Fibroblast of the aortic adventitia (primary cell): ENCODE measurements around the gene LDHAL6A. TPM values are rescaled to one million over a fixed set of nuclear protein-coding genes. Genes with fewer than 3 reads are reported as not detected.

ENCODE experiments used
- DNase-seq: peaks from one replicate; pipeline ENCODE4 v3.0.0-alpha.2; 2010; ENCODE audit warnings: low read depth
- H3K4me3 ChIP-seq: 2 replicates; pipeline ENCODE4 v1.5.1; 2011; ENCODE audit warnings: low read depth, mild to moderate bottlenecking, control low read depth, low read length, moderate library complexity
- total RNA-seq: library from RNA; depleted of rRNA; stranded (reverse); fragments of >200 nt; gene quantifications from 2 replicates; pipeline ENCODE4 v1.2.3, GENCODE V29; 2012; ENCODE audit warnings: low replicate concordance
- TF ChIP-seq, protein P1 (sequence below): IDR thresholded peaks from 2 replicates; pipeline ENCODE4 v1.5.1; 2011; ENCODE audit warnings: mild to moderate bottlenecking, low read length, control low read depth, inconsistent platforms; ENCODE audit not compliant: insufficient read depth

Gene LDHAL6A
- total RNA-seq, 1 donor = not detected

- DNase-seq = no peak
- no peak overlapping the region for H3K4me3 ChIP-seq
- TF ChIP-seq, protein P1, sequence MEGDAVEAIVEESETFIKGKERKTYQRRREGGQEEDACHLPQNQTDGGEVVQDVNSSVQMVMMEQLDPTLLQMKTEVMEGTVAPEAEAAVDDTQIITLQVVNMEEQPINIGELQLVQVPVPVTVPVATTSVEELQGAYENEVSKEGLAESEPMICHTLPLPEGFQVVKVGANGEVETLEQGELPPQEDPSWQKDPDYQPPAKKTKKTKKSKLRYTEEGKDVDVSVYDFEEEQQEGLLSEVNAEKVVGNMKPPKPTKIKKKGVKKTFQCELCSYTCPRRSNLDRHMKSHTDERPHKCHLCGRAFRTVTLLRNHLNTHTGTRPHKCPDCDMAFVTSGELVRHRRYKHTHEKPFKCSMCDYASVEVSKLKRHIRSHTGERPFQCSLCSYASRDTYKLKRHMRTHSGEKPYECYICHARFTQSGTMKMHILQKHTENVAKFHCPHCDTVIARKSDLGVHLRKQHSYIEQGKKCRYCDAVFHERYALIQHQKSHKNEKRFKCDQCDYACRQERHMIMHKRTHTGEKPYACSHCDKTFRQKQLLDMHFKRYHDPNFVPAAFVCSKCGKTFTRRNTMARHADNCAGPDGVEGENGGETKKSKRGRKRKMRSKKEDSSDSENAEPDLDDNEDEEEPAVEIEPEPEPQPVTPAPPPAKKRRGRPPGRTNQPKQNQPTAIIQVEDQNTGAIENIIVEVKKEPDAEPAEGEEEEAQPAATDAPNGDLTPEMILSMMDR = no peak
Observed at GRCh38 chr11:18485913-18486528, 30.4 kb downstream of the LDHAL6A start.

GRCh38 chr11:18490319-18490718 lies 34.7 kb downstream of the LDHAL6A start:
- TF ChIP-seq, protein P1 = no peak
- DNase-seq = no peak
- no peak overlapping the region for H3K4me3 ChIP-seq

GRCh38 chr11:18490736-18491485 lies 35.3 kb downstream of the LDHAL6A start:
- no peak overlapping the region for H3K4me3 ChIP-seq
- TF ChIP-seq, protein P1 = no peak
- no peak for DNase-seq

GRCh38 chr11:18491924-18492323 lies 36.3 kb downstream of the LDHAL6A start:
- H3K4me3 ChIP-seq = no peak overlapping the region
- TF ChIP-seq, protein P1 = no peak
- no peak for DNase-seq

DNA sequence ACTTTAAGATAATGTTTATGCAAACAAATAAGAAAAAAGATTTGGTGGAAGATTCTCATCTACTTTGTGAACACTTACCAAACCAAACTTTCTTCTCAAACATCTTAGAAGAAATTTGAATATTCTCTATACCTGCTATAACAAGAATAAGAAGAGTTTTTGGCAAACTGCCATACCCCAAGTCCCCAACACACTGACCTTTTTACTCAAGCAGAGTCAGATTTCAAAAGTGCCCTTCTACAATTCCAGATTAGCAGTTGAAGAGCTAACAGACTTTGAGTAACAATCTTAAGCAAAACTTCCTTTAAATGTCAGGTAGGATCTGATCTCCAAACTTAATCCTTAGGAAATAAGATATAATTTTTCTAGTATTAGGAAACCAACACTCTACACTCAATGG lies 37.2 kb downstream of the LDHAL6A start:
- TF ChIP-seq, protein P1 = no peak
- DNase-seq = no peak
- H3K4me3 ChIP-seq = no peak overlapping the region

DNA sequence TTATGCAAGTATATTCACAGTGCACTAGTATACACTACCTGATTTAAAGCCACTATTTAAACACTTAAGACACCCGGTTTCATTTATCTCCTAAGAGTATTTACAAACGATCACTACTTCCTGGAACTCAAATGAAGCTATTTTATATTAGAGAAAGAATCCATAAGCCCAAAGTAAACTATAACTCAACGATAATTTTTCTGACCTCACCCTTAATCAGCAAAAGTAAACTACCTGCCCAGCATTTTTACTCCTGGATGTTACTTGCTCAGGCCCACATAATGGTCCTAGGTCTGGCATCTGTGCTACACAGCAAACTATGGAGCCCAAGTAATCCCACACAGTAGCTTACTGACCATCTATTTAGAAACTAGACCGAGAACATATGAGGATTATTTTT lies 37.7 kb downstream of the LDHAL6A start:
- no peak for DNase-seq
- H3K4me3 ChIP-seq = no peak overlapping the region
- TF ChIP-seq, protein P1 = no peak
